ENCODE measurements around the gene ADH5.
"Not testable (repeated sequence)": the region's sequence is repeated elsewhere in the genome, so short reads cannot be mapped to it uniquely, and the experiment has no call there.

Gene ADH5

DNA sequence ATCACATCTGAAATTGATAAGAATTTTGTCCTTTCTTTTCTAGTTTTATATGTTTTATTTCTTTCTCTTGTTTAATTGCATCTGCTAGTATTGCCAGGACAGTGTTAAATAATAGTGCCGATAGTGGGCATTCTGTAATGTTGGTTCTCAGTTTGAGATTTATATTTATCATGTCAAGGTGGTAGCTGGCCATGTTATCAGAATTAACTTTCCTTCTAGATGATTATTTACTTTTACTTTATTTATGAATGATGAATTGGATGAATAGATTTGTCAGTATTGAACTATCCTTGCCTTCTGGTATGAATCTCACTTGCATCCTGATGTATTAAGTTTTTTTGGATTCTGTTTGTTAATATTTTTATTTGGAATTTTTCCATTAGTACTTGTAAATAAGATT is 50.4 kb downstream of the ADH5 start:
- DNase-seq (ENCODE audit: extremely low read depth in 1 of 2, low read depth in 1 of 2): no peak

DNA sequence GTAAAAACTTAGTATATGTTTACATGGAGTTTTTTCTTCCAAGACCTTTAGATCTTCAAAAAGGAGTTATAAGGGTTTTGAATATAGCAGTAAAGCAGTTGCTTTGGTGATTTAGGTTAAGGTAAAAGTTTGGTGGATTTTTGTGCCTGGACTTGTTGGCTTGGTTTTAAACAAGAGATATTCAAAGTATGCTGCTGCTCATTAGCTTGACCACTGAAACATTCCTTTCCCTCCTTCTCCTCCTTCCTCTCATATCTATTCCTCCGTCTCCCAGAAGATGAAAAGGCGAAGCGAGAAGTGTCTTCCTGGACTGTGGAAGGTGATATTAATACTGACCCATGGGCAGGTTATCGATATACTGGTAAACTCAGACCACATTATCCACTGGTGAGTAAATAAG is 54.6 kb downstream of the ADH5 start:
- no peak for DNase-seq (ENCODE audit: extremely low read depth in 1 of 2, low read depth in 1 of 2)

DNA sequence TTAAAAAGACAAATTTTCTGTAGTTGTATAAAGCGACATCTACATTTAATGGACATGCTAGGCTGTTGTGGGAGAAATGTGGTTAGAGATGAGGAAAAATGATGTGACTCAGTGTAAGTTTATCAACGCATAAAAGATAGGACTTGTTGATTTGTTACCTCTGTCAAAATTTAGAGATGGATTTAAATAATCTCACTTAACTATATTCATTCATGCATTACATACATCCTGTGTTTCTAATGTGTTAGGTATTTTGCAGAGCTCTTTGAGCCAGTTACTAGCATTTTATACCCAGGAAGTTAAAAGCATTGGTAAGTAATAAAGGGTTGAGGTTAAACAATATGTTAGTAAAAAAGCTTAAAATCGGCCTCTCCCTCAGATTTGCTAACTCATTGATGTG is 58.7 kb downstream of the ADH5 start:
- no peak for DNase-seq (ENCODE audit: extremely low read depth in 1 of 2, low read depth in 1 of 2)

DNA sequence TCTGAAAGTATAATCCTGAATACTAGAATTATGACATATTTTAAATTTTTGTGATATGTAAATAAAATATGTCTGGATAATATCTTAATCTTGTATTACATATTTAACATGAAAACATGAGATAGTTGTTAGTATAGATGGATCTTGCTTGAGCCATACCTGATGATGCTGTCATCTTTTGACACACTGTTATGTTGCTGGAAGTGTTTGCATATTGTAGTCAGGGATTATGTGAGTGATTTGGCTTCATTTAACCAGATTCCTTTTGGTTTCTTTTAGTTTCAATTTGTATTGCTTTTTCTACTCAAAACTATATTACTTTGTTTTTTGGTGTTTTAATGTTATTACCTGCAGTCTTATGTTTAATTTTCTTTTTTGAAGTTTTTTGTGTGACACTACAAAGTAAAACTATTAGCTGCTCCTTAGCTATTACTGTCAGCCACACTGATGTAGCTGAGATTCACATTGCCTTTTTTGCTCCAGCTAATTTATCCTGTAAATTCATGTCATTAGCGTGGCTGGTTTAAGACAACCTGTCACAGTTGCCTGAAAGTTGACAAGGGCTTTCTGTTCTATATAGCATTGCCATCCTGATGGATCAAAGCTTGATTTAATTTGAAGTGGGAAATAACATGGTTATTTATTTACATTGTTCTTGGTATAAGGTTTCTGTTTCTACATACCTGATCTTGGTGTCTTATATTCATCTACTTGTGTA is 59.4 kb downstream of the ADH5 start:
- DNase-seq (ENCODE audit: extremely low read depth in 1 of 2, low read depth in 1 of 2): no peak

DNA sequence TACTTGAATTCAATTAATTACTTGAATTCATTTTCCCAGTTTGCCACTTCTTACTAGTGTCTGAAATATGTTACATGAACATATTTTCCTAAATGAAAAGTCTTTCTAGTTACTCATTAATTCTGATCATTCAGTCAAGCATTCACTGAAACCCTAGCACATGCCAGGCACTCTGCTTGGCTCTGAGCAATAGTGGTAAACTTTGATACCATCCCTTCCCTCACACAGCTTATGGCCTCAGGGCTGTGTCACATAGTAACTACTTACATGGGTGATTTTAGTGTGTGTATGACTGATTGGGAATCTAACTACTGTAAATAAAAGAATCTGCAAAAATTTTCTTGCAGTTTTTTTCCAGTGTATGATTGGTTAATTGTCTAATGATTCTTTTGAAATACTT is 60.4 kb downstream of the ADH5 start:
- no peak for DNase-seq (ENCODE audit: extremely low read depth in 1 of 2, low read depth in 1 of 2)

DNA sequence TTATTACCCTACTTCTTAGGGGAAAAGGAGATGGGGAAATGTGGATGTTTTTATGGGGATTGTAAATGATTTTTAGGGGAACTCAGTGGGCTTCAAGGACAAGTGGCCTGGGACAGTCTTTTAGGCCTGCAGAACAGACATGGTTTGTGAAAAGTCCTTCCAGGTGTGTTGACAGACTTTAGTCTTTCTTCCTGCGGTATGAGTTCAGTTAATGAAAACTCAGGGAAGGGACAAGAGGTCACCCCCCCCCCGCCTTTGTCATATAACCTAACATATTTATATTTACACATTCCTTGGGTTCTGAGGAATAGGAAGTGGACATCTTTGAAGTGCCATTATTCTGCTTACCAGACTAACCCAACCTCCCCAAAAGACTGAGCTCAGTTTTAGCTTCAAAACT is 61.3 kb downstream of the ADH5 start:
- DNase-seq (ENCODE audit: extremely low read depth in 1 of 2, low read depth in 1 of 2): no peak

DNA sequence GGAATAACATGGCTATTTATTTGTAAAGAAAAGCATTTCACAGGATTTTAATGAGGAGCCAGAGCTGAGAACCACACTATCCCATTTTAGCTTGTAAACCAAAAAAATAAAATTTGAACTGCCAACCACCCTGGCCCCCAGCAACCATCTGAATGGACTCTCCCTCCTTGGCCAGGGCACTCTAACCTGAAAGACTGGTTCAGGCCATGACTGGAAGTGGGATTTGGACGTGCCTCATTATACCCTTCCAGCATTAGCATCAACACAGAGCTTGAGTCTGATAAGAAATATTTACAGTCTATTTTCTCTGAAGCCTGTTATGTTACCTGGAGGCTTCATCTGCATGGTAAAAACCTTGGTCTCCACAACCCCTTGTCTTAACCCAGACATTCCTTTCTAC is 63.1 kb downstream of the ADH5 start:
- DNase-seq (ENCODE audit: extremely low read depth in 1 of 2, low read depth in 1 of 2): no peak

DNA sequence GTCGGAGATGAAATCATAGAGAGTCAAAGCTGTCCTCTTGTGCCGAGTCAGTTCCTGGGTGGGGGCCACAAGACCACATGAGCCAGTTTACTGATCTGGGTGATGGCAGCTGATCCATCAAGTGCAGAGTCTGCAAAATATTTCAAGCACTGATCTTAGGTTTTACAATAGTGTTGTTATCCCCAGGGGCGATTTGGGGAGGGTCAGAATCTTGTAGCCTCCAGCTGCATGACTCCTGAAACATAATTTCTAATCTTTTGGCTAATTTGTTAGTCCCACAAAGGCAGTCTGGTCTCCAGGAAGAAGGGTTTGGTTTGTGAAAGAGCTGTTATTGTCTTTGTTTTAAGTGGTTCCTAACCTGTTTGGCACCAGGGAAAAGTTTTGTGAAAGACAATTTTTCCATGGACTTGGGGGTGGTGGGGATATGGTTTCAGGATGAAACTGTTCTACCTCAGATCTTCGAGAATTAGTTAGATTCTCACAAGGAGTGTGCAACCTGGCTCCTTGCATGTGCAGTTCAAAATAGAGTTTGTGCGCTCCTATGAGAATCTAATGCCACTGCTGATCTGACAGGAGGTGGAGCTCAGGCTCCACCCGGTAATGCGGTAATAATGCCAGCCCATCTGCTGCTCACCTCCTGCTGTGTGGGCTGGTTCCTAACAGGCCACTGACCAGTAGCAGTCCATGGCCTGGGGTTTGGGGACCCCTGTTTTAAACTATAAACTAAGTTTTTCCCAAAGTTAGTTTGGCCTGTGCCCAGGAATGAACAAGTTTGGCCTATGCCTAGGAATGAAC is 63.9 kb downstream of the ADH5 start:
- no peak for DNase-seq (ENCODE audit: extremely low read depth in 1 of 2, low read depth in 1 of 2)

DNA sequence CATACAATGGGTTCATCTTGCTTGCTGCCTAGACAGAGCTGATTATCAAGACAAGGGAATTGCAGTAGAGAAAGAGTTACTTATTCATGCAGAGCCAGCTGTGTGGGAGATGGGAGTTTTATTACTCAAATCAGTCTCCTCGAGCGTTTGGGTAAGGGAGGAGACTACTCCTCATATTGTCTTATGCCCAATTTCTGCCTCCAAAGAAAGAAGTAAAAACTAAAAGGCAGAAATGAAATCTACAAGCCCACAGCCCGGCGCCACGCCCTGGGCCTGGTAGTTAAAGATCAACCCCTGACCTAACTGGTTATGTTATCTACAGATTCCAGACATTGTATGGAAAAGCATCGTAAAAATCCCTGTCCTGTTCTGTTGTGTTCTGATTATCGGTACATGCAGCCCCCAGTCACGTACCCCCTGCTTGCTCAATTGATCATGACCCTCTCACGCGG is 64.8 kb downstream of the ADH5 start:
- not testable (repeated sequence) for DNase-seq (ENCODE audit: extremely low read depth in 1 of 2, low read depth in 1 of 2)

DNA sequence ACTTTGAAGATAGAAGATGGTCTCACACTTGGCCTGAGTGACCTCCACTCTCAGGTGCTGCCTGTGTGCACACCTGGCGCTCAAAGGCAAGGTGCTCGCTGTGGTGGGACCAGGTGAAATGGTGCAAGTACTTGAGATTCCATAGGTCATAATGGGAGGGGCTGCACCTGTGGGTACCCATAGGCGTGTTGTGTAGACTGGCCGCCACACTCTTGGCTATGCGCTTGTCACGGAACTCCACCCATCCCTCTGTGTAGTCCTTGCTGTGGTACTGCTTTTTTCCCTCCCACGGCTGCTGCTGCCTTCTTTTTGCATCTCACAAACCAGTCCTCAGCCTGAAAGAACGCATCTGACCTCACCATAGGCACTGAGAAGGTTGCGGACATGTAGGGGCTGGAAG is 66.0 kb downstream of the ADH5 start:
- DNase-seq (ENCODE audit: extremely low read depth in 1 of 2, low read depth in 1 of 2): no peak

DNA sequence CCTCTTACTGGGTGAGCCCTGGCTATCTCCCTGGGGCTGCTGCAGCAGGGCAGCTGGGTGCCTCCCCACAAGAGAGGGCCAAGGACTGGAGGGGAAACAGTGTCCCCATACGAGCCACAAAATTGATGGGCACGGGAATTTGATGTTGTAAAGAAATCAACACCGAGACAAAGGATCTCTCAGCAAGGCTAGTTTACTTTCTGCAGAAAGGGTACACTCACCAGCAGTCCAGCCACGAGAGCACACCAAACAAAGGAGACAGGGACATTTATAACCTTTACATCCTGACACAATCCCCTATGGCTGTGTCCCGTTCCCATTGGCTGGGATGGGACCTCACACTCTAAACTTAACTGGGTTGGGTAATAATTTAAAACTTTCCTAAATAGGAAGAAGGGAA is 67.2 kb downstream of the ADH5 start:
- no peak for DNase-seq (ENCODE audit: extremely low read depth in 1 of 2, low read depth in 1 of 2)

Measured in stimulated activated CD8-positive, alpha-beta memory T cell treated with anti-CD3 and anti-CD28 coated beads, Interleukin-7, amount 100 ng/mL, for 48 hours (primary cell).